ENCODE data around the gene GET3. TPM values are rescaled to one million over a fixed set of nuclear protein-coding genes. Genes with fewer than 3 reads are reported as not detected.

The GET3 gene
- total and polyA plus RNA-seq, 2 of the 13 experiments (the other 11 are each of a cell fraction or from before 2014, with no cell fraction given) = 57.7 to 59.4 TPM

GRCh38 chr19:12696366-12697335, 40.6 kb upstream of the GET3 start, which contains the start of gene FBXW9 (continued):
- no peak for TF ChIP-seq ZNF724P (CRISPR knock-in tag; IDR thresholded peaks at IDR 0.05; ENCODE audit: borderline replicate concordance)
- no peak for TF ChIP-seq HMG20A (CRISPR knock-in tag; IDR thresholded peaks at IDR 0.05; ENCODE audit: borderline replicate concordance)
- no peak for TF ChIP-seq NFE2L1 (CRISPR knock-in tag; IDR thresholded peaks at IDR 0.05; ENCODE audit: borderline replicate concordance)
- TF ChIP-seq BORCS8-MEF2B (CRISPR knock-in tag; IDR thresholded peaks at IDR 0.05) = peak; percentile 37; the same call in 1 of the 2 replicates
- TF ChIP-seq SOX13 (IDR thresholded peaks at IDR 0.05) = no peak
- 0 out of 4 replicates have a peak, but pooled peaks of 1 of the 2 experiments have one; percentile 25 for TF ChIP-seq SOX13 (CRISPR knock-in tag; conservative IDR thresholded peaks at IDR 0.05 in 1 of 2, IDR thresholded peaks at IDR 0.05 in 1 of 2)
- peak; percentile 92 for TF ChIP-seq POLR2AphosphoS5 (IDR thresholded peaks at IDR 0.05; ENCODE audit: low read depth, low read length)
- no peak for TF ChIP-seq HNRNPUL1 (IDR thresholded peaks at IDR 0.05; ENCODE audit: low read depth, low read length)
- peak; percentile 65 for TF ChIP-seq NR2C2 (CRISPR knock-in tag; IDR thresholded peaks at IDR 0.05; ENCODE audit: borderline replicate concordance)
- no peak for TF ChIP-seq GZF1 (CRISPR knock-in tag; IDR thresholded peaks at IDR 0.05)
- TF ChIP-seq ZNF329 (CRISPR knock-in tag; IDR thresholded peaks at IDR 0.05; ENCODE audit: low read depth) = no peak
- no peak for TF ChIP-seq ZKSCAN1 (IDR thresholded peaks at IDR 0.05; ENCODE audit: low read length)
- no peak for TF ChIP-seq ZNF770 (CRISPR knock-in tag; IDR thresholded peaks at IDR 0.05)
- no peak for TF ChIP-seq PAX8 (CRISPR knock-in tag; IDR thresholded peaks at IDR 0.05; ENCODE audit: borderline replicate concordance)
- no peak for TF ChIP-seq NPAS2 (CRISPR knock-in tag; IDR thresholded peaks at IDR 0.05; ENCODE audit: borderline replicate concordance)
- 0 out of 2 replicates have a peak, but pooled peaks have one; percentile 70 for TF ChIP-seq CBFB (CRISPR knock-in tag; IDR thresholded peaks at IDR 0.05)
- peak; percentile 98 for TF ChIP-seq POLR2AphosphoS2 (IDR thresholded peaks at IDR 0.05; ENCODE audit: low read depth, low read length)
- TF ChIP-seq CREB3 (CRISPR knock-in tag; IDR thresholded peaks at IDR 0.05) = no peak; the same call in 1 of the 2 replicates
- peak; percentile 95 for TF ChIP-seq NRL (CRISPR knock-in tag; IDR thresholded peaks at IDR 0.05; ENCODE audit: borderline replicate concordance)
- peak; percentile 74; the same call in 1 of the 2 replicates for TF ChIP-seq ZNF563 (CRISPR knock-in tag; IDR thresholded peaks at IDR 0.05)
- TF ChIP-seq ZNF124 (CRISPR knock-in tag; IDR thresholded peaks at IDR 0.05) = 0 out of 2 replicates have a peak, but pooled peaks have one; percentile 25
- TF ChIP-seq ZEB1 (IDR thresholded peaks at IDR 0.05; ENCODE audit: insufficient replicate concordance, low read depth) = no peak
- TF ChIP-seq SP5 (CRISPR knock-in tag; IDR thresholded peaks at IDR 0.05; ENCODE audit: borderline replicate concordance, low read depth) = no peak
- peak; percentile 75; the same call in 1 of the 2 replicates for TF ChIP-seq ZNF275 (CRISPR knock-in tag; IDR thresholded peaks at IDR 0.05; ENCODE audit: borderline replicate concordance)
- no peak for TF ChIP-seq RELA (CRISPR knock-in tag; IDR thresholded peaks at IDR 0.05)

All from HepG2 (cell line).